Measurements from ENCODE around the gene CBFA2T3. TPM values are rescaled to one million over a fixed set of nuclear protein-coding genes. Genes with fewer than 3 reads are reported as not detected.

Gene CBFA2T3
- total RNA-seq, 1 donor from 2014 or later: 32.8 TPM

DNA sequence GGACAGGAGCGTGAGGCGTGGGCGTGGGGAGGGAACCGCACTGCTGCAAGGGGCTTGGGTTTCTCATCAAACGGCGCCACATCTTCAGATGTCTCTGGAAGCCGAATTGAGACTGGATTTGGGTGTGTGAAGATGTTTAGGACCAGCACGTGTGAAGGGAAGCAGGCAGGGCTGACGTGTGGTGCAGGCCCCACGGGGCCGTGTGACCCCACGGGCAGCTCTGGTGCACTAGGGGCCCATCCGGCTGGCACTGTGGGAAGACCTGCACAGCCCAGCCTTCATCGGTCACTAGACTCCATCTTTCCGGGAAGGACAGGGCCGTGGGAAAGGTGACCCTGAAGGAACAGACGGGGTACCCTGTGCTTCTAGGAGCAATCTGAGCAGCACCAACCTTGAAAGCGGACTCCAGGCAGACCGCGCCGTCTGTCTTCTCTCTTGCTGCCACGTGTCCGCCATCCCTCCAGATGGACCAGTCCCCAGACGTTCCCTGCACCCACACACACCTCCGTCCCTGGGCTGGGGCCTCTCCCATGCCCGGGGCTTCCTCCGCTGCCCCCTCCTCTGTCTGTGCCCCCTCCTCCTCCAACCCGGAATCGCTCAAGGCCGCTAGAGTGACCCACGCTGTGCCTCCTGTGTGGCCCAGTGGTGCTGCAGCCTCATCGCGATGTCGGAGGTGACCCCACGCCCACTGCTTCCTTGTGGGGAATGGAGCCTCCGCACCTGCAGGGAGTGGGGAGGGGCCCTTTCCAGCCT, 23.4 kb upstream of the CBFA2T3 start:
- Histone ChIP-seq H3K4me1 (no peaks in the 10 kb centered on the region), H3K9me3 (peaks cover 21 to 30% of the 10 kb centered on the region in 2 donors), H3K36me3 (no peaks in the 10 kb centered on the region), H3K27me3 (no peaks in the 10 kb centered on the region), H3K4me3 (no peak overlapping the region), H3K27ac (no peak overlapping the region)
- DNase-seq (ENCODE audit: low spot score in 2 of 2): no peak
- TF ChIP-seq CTCF (IDR thresholded peaks at IDR 0.05): no peak
- intact Hi-C loops (cut with DNase I): no loop called here

DNA sequence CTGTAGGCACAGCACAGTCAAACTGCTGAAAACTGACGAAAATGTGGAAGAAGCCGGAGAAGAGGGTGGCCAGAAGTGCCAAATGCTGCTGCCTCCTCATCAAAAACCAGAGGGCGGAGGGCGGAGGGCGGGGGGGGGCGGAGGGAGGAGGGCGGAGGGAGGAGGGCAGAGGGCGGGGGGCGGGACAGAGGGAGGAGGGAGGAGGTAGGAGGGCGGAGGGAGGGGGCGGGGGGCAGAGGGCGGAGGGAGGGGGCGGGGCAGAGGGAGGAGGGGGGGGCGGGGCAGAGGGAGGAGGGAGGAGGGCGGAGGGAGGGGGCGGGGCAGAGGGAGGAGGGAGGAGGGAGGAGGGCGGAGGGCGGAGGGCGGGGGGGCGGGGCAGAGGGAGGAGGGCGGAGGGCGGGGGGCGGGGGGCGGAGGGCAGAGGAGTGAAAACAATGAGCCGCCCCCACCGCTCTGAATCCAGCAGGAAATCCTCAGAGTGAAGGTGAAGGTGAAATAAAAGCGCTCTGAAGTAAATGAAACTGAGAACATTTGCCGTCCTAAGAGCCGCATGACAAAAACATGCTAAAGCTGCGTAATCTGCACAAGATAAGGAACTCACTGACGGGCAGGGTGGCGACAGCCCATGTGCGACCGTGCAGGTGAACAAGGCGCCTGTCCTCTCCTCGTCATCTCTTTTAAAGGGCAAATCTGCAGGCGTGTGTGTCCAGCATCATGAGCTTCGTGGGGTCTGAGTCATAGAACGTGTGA, 22.6 kb upstream of the CBFA2T3 start:
- H3K4me3 ChIP-seq: no peak overlapping the region
- H3K4me1 ChIP-seq: no peaks in the 10 kb centered on the region
- no peak for TF ChIP-seq CTCF (IDR thresholded peaks at IDR 0.05)
- H3K36me3 ChIP-seq: no peaks in the 10 kb centered on the region
- no peak for DNase-seq (ENCODE audit: low spot score in 2 of 2)
- H3K27me3 ChIP-seq: no peaks in the 10 kb centered on the region
- intact Hi-C loops (cut with DNase I): no loop called here
- H3K9me3 ChIP-seq: peaks cover 21 to 30% of the 10 kb centered on the region in 2 donors
- H3K27ac ChIP-seq: no peak overlapping the region

DNA sequence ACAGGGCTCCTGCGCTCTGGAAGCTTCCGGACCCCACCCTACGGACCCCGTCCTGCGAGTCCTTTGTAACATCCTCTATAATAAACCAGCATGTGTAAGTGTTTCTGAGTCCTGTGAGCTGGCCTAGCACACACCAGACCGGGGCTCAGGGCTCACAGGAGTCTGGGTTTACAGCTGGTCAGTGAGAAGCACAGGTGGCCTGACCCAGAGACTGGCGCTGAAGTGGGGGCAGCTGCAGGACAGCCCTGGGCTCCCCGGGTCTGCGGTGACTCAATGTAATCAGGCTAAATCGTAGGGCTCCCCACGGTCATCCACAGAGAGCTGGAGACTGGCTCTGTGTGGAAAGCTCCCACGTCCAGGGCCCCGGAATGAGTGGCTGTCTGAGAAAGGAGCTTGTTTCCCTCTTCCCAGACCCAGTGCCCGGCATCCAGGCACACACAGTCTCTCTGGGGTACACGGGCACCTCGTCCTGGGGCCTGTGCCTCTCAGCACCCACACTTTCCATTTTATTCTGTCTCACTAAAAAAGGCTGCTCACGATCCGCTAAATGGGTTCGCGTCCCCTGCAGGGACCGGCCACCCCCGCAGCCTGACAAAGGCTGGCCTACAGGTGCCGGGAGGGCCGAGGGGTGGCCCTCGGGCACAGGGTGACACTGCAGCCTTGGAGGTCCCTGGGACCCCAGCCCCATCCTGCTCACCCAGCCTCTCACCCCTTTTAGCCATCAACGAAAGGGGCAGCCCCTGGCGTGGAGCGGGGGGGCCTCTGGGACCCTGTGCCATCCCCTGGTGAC, 18.9 kb upstream of the CBFA2T3 start:
- Histone ChIP-seq H3K4me3 (no peak overlapping the region), H3K9me3 (peaks cover 21 to 24% of the 10 kb centered on the region in 2 donors), H3K36me3 (no peaks in the 10 kb centered on the region), H3K4me1 (no peaks in the 10 kb centered on the region), H3K27ac (no peak overlapping the region), H3K27me3 (peaks cover 3% of the 10 kb centered on the region)
- intact Hi-C loops (cut with DNase I): no loop called here
- no peak for TF ChIP-seq CTCF (IDR thresholded peaks at IDR 0.05)
- DNase-seq (ENCODE audit: low spot score in 2 of 2): no peak

- DNase-seq (ENCODE audit: low spot score in 2 of 2): no peak
- intact Hi-C loops (cut with DNase I): no loop called here
These were observed 18.2 kb upstream of the CBFA2T3 start for GRCh38 chr16:88995194-88995593.

More at GRCh38 chr16:88995194-88995593, 18.2 kb upstream of the CBFA2T3 start:
- no peak for TF ChIP-seq CTCF (IDR thresholded peaks at IDR 0.05)
- peaks cover 3% of the 10 kb centered on the region for H3K27me3 ChIP-seq
- H3K36me3 ChIP-seq: no peaks in the 10 kb centered on the region
- H3K27ac ChIP-seq: no peak overlapping the region
- H3K9me3 ChIP-seq: peaks cover 17 to 21% of the 10 kb centered on the region in 2 donors
- H3K4me3 ChIP-seq: no peak overlapping the region
- no peaks in the 10 kb centered on the region for H3K4me1 ChIP-seq
